HG03457 (cell line): ENCODE results near the gene CETP.
A peak's percentile ranks its signal among the peaks of the same experiment; 100 is the strongest.
"Not testable (repeated sequence)": the region's sequence is repeated elsewhere in the genome, so short reads cannot be mapped to it uniquely, and the experiment has no call there.

Experiments used
- ATAC-seq: cut with Tn5 transposase; IDR thresholded peaks from one replicate; pipeline ENCODE4 v1.9.1; 2021; ENCODE audit warnings: moderate number of reproducible peaks; ENCODE audit not compliant: unreplicated experiment

CETP gene

GRCh38 chr16:56953006-56953405 lies 8.7 kb upstream of the CETP start:
- no peak for ATAC-seq

- ATAC-seq, result no peak
Observed at GRCh38 chr16:56956076-56956475, 5.7 kb upstream of the CETP start.

GRCh38 chr16:56956756-56957155 lies 5.0 kb upstream of the CETP start:
- no peak for ATAC-seq

GRCh38 chr16:56960681-56961281 lies 969 bp upstream of the CETP start:
- no peak for ATAC-seq

GRCh38 chr16:56961386-56961785 lies 364 bp upstream of the CETP start:
- no peak for ATAC-seq

GRCh38 chr16:56964243-56965148 lies 2.7 kb downstream of the CETP start:
- ATAC-seq, result no peak

GRCh38 chr16:56965149-56966092 lies 3.7 kb downstream of the CETP start:
- ATAC-seq, result no peak

GRCh38 chr16:56966093-56966475 lies 4.3 kb downstream of the CETP start:
- no peak for ATAC-seq

GRCh38 chr16:56967733-56968132 lies 6.0 kb downstream of the CETP start:
- no peak for ATAC-seq

GRCh38 chr16:56969769-56970168 lies 8.0 kb downstream of the CETP start:
- ATAC-seq, result no peak

GRCh38 chr16:56970934-56971767 lies 9.4 kb downstream of the CETP start:
- ATAC-seq, result peak; percentile 60

GRCh38 chr16:56971768-56972043 lies 10.0 kb downstream of the CETP start:
- ATAC-seq, result no peak

GRCh38 chr16:56972403-56973293 lies 10.9 kb downstream of the CETP start:
- ATAC-seq, result no peak

- no peak for ATAC-seq
Observed at GRCh38 chr16:56973294-56973689, 11.5 kb downstream of the CETP start.

- not testable (repeated sequence) for ATAC-seq
Observed at GRCh38 chr16:56973899-56974298, 12.1 kb downstream of the CETP start.

GRCh38 chr16:56974549-56975300 lies 13.0 kb downstream of the CETP start:
- no peak for ATAC-seq

GRCh38 chr16:56975714-56976113 lies 14.0 kb downstream of the CETP start:
- ATAC-seq, result no peak

GRCh38 chr16:56977216-56977615 lies 15.5 kb downstream of the CETP start:
- ATAC-seq, result no peak
